Measurements from ENCODE around the gene TBC1D2B.

The TBC1D2B gene

GRCh38 chr15:78024519-78024870 is 53.0 kb downstream of the TBC1D2B start:
- no peak for DNase-seq

GRCh38 chr15:78023865-78024518 is 53.5 kb downstream of the TBC1D2B start:
- no peak for DNase-seq

GRCh38 chr15:78023081-78023665 is 54.3 kb downstream of the TBC1D2B start:
- no peak for DNase-seq

- no peak for DNase-seq
These were observed 55.8 kb downstream of the TBC1D2B start for GRCh38 chr15:78021761-78022160.

GRCh38 chr15:78020007-78020406 is 57.5 kb downstream of the TBC1D2B start:
- DNase-seq, result no peak

GRCh38 chr15:78018946-78019644 is 58.4 kb downstream of the TBC1D2B start:
- DNase-seq, result no peak

- no peak for DNase-seq
These were observed 59.1 kb downstream of the TBC1D2B start for GRCh38 chr15:78018445-78018844.

GRCh38 chr15:78016860-78017259 is 60.7 kb downstream of the TBC1D2B start:
- DNase-seq, result no peak

GRCh38 chr15:78012643-78013077 is 64.9 kb downstream of the TBC1D2B start:
- no peak for DNase-seq

GRCh38 chr15:78010067-78010466 is 67.4 kb downstream of the TBC1D2B start:
- DNase-seq, result no peak

GRCh38 chr15:78007964-78008886 is 69.3 kb downstream of the TBC1D2B start:
- no peak for DNase-seq

GRCh38 chr15:78007211-78007931 is 70.1 kb downstream of the TBC1D2B start:
- no peak for DNase-seq

- no peak for DNase-seq
These were observed 70.8 kb downstream of the TBC1D2B start for GRCh38 chr15:78006567-78007205.

GRCh38 chr15:78004919-78005634 is 72.4 kb downstream of the TBC1D2B start:
- DNase-seq, result peak; percentile 89

GRCh38 chr15:78004222-78004727 is 73.2 kb downstream of the TBC1D2B start:
- DNase-seq, result no peak

- DNase-seq, result peak; percentile 81
These were observed 73.9 kb downstream of the TBC1D2B start for GRCh38 chr15:78003539-78004008.

GRCh38 chr15:78002996-78003395 is 74.5 kb downstream of the TBC1D2B start:
- DNase-seq, result no peak

- DNase-seq, result no peak
These were observed 75.9 kb downstream of the TBC1D2B start for GRCh38 chr15:78001656-78002055.

GRCh38 chr15:78000927-78001249 is 76.6 kb downstream of the TBC1D2B start:
- no peak for DNase-seq

- no peak for DNase-seq
These were observed 77.2 kb downstream of the TBC1D2B start for GRCh38 chr15:78000091-78000926.
